H1 (cell line): ENCODE data around the gene OCRL. TPM values are rescaled to one million over a fixed set of nuclear protein-coding genes. Genes with fewer than 3 reads are reported as not detected.

ENCODE experiments used
- CTCF ChIA-PET: fragments of 300-600 bp; sonication (Branson Sonifier 250); formaldehyde crosslinking; loops from one replicate; lab custom pipeline; 2021; ENCODE audit not compliant: partially characterized antibody; lab: Charles Lee
- POLR2A ChIA-PET: fragments of 300-600 bp; sonication (Branson Sonifier 250); formaldehyde crosslinking; loops from one replicate; lab custom pipeline; 2021; ENCODE audit warnings: inconsistent platforms; ENCODE audit not compliant: partially characterized antibody; lab: Charles Lee
- DNase-seq, 2 experiments: peaks; one replicate each; pipeline versions ENCODE4 v3.0.0 to v3.0.0-alpha.2; 2010 to 2022; ENCODE audit warnings: low spot score in 2 of 2, low read depth in 1 of 2, mixed read lengths in 1 of 2
- FAIRE-seq: peaks from 2 replicates; lab custom pipeline; 2011; peaks lifted over from hg19 to GRCh38; lab: Jason Lieb, UNC
- H2AFZ ChIP-seq: 2 replicates; pipeline ENCODE4 v1.8.1; 2012; ENCODE audit warnings: low read length, inconsistent platforms
- H2AK5ac ChIP-seq: 2 replicates; pipeline ENCODE4 v1.6.1; 2013; ENCODE audit warnings: low read depth, low read length
- H2BK120ac ChIP-seq: replicated peaks from 2 replicates; pipeline ENCODE3; 2013; ENCODE audit warnings: low read depth, low read length, inconsistent platforms
- H2BK12ac ChIP-seq: 2 replicates; pipeline ENCODE4 v1.6.1; 2013; ENCODE audit warnings: low read depth, low read length
- H2BK15ac ChIP-seq: 2 replicates; pipeline ENCODE4 v1.6.1; 2013; ENCODE audit warnings: low read length
- H2BK20ac ChIP-seq: 2 replicates; pipeline ENCODE4 v1.6.1; 2013; ENCODE audit warnings: low read length
- H2BK5ac ChIP-seq: 2 replicates; pipeline ENCODE4 v1.6.1; 2013; ENCODE audit warnings: low read depth, low read length
- H3K14ac ChIP-seq: 2 replicates; pipeline ENCODE4 v1.6.1; 2013; ENCODE audit warnings: inconsistent platforms; ENCODE audit not compliant: insufficient read length
- H3K18ac ChIP-seq: 2 replicates; pipeline ENCODE4 v1.6.1; 2013; ENCODE audit warnings: low read length; ENCODE audit errors: extremely low read depth
- H3K23ac ChIP-seq: 2 replicates; pipeline ENCODE4 v1.6.1; 2013; ENCODE audit warnings: inconsistent platforms; ENCODE audit not compliant: insufficient read length
- H3K23me2 ChIP-seq: 2 replicates; pipeline ENCODE4 v1.6.1; 2013; ENCODE audit warnings: low read depth, low read length
- H3K27ac ChIP-seq: 2 replicates; pipeline ENCODE4 v1.6.1; 2011; ENCODE audit warnings: low read depth, low read length, inconsistent platforms
- H3K27me3 ChIP-seq, 4 experiments: replicated peaks in 1 of 4; 1 replicate in 1 of 4; 2 replicates in 3 of 4; pipeline versions ENCODE4 v1.6.1 to v1.8.1; 2011 to 2013; ENCODE audit warnings: low read length in 3 of 4, mild to moderate bottlenecking in 3 of 4, inconsistent platforms in 2 of 4, mixed read lengths in 2 of 4, moderate library complexity in 1 of 4; ENCODE audit not compliant: control insufficient read depth in 3 of 4, insufficient read depth in 3 of 4; ENCODE audit errors: extremely low read depth in 1 of 4
- H3K36me3 ChIP-seq, 4 experiments: 2 replicates each; pipeline versions ENCODE4 v1.6.1 to v1.8.1; 2011 to 2013; ENCODE audit warnings: mild to moderate bottlenecking in 4 of 4, low read length in 3 of 4, moderate library complexity in 2 of 4, control low read depth in 1 of 4, inconsistent platforms in 1 of 4; ENCODE audit not compliant: insufficient read depth in 4 of 4, control insufficient read depth in 2 of 4
- H3K4ac ChIP-seq: replicated peaks from 2 replicates; pipeline ENCODE3; 2013; ENCODE audit warnings: low read length, low read depth, mixed read lengths, inconsistent platforms; ENCODE audit not compliant: insufficient read length
- H3K4me1 ChIP-seq, 4 experiments: replicated peaks in 1 of 4; 1 replicate in 1 of 4; 2 replicates in 3 of 4; pipeline versions ENCODE4 v1.6.1 to v1.8.1; 2011 to 2013; ENCODE audit warnings: low read length in 3 of 4, inconsistent platforms in 2 of 4, mixed read lengths in 1 of 4; ENCODE audit not compliant: insufficient read depth in 4 of 4, control insufficient read depth in 3 of 4
- H3K4me2 ChIP-seq, 2 experiments: 2 replicates each; pipeline versions ENCODE4 v1.6.1 to v1.8.1; 2011 to 2013; ENCODE audit warnings: low read depth in 2 of 2, low read length in 2 of 2, control low read depth in 1 of 2, inconsistent platforms in 1 of 2, mild to moderate bottlenecking in 1 of 2; ENCODE audit not compliant: insufficient read depth in 1 of 2
- H3K4me3 ChIP-seq, 4 experiments: fragments of 200-600, 300-600 bp in 1 of 4; sonication (generic), shearing (Covaris generic), sonication (Bioruptor Twin) in 1 of 4; 2 replicates each; pipeline versions ENCODE4 v1.5.1 to v1.8.1; 2011 to 2016; ENCODE audit warnings: low read length in 4 of 4, low read depth in 3 of 4, control low read depth in 2 of 4, inconsistent platforms in 2 of 4, mild to moderate bottlenecking in 2 of 4, mixed read lengths in 1 of 4, moderate library complexity in 1 of 4; ENCODE audit not compliant: insufficient read depth in 2 of 4; ENCODE audit errors: extremely low read depth in 1 of 4
- H3K56ac ChIP-seq: replicated peaks from 2 replicates; pipeline ENCODE3; 2013; ENCODE audit warnings: low read depth, mild to moderate bottlenecking, mixed read lengths, low read length, inconsistent platforms; ENCODE audit not compliant: insufficient read length
- H3K79me1 ChIP-seq: 2 replicates; pipeline ENCODE4 v1.6.1; 2013; ENCODE audit warnings: low read depth, low read length, control low read depth
- H3K79me2 ChIP-seq, 2 experiments: 2 replicates each; pipeline versions ENCODE4 v1.6.1 to v1.8.1; 2012 to 2013; ENCODE audit warnings: low read length in 2 of 2, mild to moderate bottlenecking in 2 of 2, inconsistent platforms in 1 of 2; ENCODE audit not compliant: insufficient read depth in 2 of 2, control insufficient read depth in 1 of 2
- H3K9ac ChIP-seq, 4 experiments: replicated peaks in 1 of 4; 1 replicate in 1 of 4; 2 replicates in 3 of 4; pipeline versions ENCODE4 v1.6.1 to v1.8.1; 2011 to 2013; ENCODE audit warnings: low read depth in 3 of 4, low read length in 3 of 4, control low read depth in 2 of 4, mild to moderate bottlenecking in 2 of 4, moderate library complexity in 2 of 4, inconsistent platforms in 1 of 4; ENCODE audit errors: extremely low read depth in 1 of 4
- H3K9me3 ChIP-seq, 2 experiments: 2 replicates each; pipeline versions ENCODE4 v1.6.1 to v1.8.1; 2012 to 2013; ENCODE audit warnings: mild to moderate bottlenecking in 2 of 2, moderate library complexity in 2 of 2, control low read depth in 1 of 2, inconsistent platforms in 1 of 2, low read depth in 1 of 2, low read length in 1 of 2, mixed read lengths in 1 of 2; ENCODE audit not compliant: insufficient read depth in 2 of 2
- H4K20me1 ChIP-seq, 2 experiments: replicated peaks in 1 of 2; 2 replicates each; pipeline versions ENCODE3 to v1.8.1; 2011 to 2013; ENCODE audit warnings: inconsistent platforms in 2 of 2, low read length in 2 of 2, mild to moderate bottlenecking in 1 of 2; ENCODE audit not compliant: insufficient read depth in 2 of 2, control insufficient read depth in 1 of 2
- H4K5ac ChIP-seq: 2 replicates; pipeline ENCODE4 v1.6.1; 2013; ENCODE audit warnings: low read length, low read depth, mixed read lengths, inconsistent platforms; ENCODE audit not compliant: insufficient read length
- H4K8ac ChIP-seq: 2 replicates; pipeline ENCODE4 v1.8.0; 2013; ENCODE audit warnings: mild to moderate bottlenecking, moderate library complexity, low read length, inconsistent platforms; ENCODE audit not compliant: insufficient read depth; ENCODE audit errors: extremely low read depth
- H4K91ac ChIP-seq: replicated peaks from 2 replicates; pipeline ENCODE3; 2013; ENCODE audit warnings: low read length, mixed read lengths, inconsistent platforms; ENCODE audit not compliant: insufficient read length
- CBX5 ChIP-seq: fragments of 300-800, 300-1000 bp; sonication (generic); IDR thresholded peaks from 2 replicates; pipeline ENCODE4 v1.7.1; 2016; ENCODE audit warnings: antibody characterized with exemption, low read length, low read depth
- KDM1A ChIP-seq: fragments of 200-600, 300-600 bp; sonication (generic); IDR thresholded peaks from 2 replicates; pipeline ENCODE4 v1.7.1; 2016; ENCODE audit warnings: mild to moderate bottlenecking, low read length, borderline replicate concordance
- KDM5A ChIP-seq: fragments of 200-600 bp; IDR thresholded peaks from 2 replicates; pipeline ENCODE4 v1.7.1; 2012; ENCODE audit warnings: mild to moderate bottlenecking, low read length, inconsistent platforms, mixed read lengths
- PHF8 ChIP-seq: fragments of 200-600 bp; sonication (generic); conservative IDR thresholded peaks from 2 replicates; pipeline ENCODE4 v1.7.1; 2012; ENCODE audit warnings: low read depth, mild to moderate bottlenecking, inconsistent platforms, low read length, moderate library complexity
- SIRT6 ChIP-seq: IDR thresholded peaks from one replicate; pipeline ENCODE4 v1.7.1; 2012; ENCODE audit warnings: low read length, inconsistent platforms
- SP4 ChIP-seq: IDR thresholded peaks from 2 replicates; pipeline ENCODE4 v1.6.1; 2012; ENCODE audit warnings: low read length, inconsistent platforms
- SRF ChIP-seq: IDR thresholded peaks from 2 replicates; pipeline ENCODE4 v1.6.1; 2011; ENCODE audit warnings: mild to moderate bottlenecking, low read depth, low read length, moderate library complexity
- TCF12 ChIP-seq: IDR thresholded peaks from 2 replicates; pipeline ENCODE4 v1.6.1; 2011; ENCODE audit warnings: low read depth, mild to moderate bottlenecking, low read length
- ZNF274 ChIP-seq: IDR thresholded peaks from 2 replicates; pipeline ENCODE4 v1.7.0; 2012; ENCODE audit warnings: low read length, borderline replicate concordance; ENCODE audit errors: extremely low read depth
- WGBS, 2 experiments: shearing (Covaris generic) in 1 of 2; methylation state at CpG; one replicate each; pipeline versions ENCODE4 v1.1.6 to v1.1.7; 2013 to 2015; ENCODE audit warnings: low lambda C conversion rate in 2 of 2, mixed read lengths in 2 of 2, inconsistent platforms in 1 of 2, low coverage in 1 of 2, missing lambda C conversion rate in 1 of 2; ENCODE audit not compliant: insufficient replicate concordance in 2 of 2, insufficient coverage in 1 of 2, insufficient read length in 1 of 2; ENCODE audit errors: extremely low coverage in 1 of 2, missing lambda C conversion rate in 1 of 2; 5-methylcytosine and 5-hydroxymethylcytosine counted together
- polyA plus RNA-seq, 7 experiments: library from polyadenylated mRNA; depleted of rRNA in 3 of 7; stranded (reverse) in 5 of 7; unstranded in 2 of 7; fragments of >200 nt in 5 of 7; fragments of 200-250 nt in 2 of 7; gene quantifications; 1 replicate in 5 of 7; 2 replicates in 1 of 7; 4 replicates in 1 of 7; pipeline versions ENCODE4 v1.2.1 to v1.2.3, GENCODE V29; 2011 to 2013; ENCODE audit warnings: missing spikeins in 2 of 7, mixed read lengths in 2 of 7
- total RNA-seq: library from RNA; stranded (reverse); fragmentation: NEBNext Ultra II Directional; extraction: Animal tissue kit (Norgen Biotek cat#: 25700); gene quantifications from 2 replicates; pipeline ENCODE4 v1.2.1, GENCODE V29; 2021
- TF ChIP-seq, protein P1 (sequence below): IDR thresholded peaks from 2 replicates; pipeline ENCODE4 v1.6.1; 2012; ENCODE audit warnings: inconsistent platforms
- TF ChIP-seq, protein P2 (sequence below): IDR thresholded peaks from 2 replicates; pipeline ENCODE4 v1.6.1; 2012; ENCODE audit warnings: inconsistent platforms

The OCRL gene
- total and polyA plus RNA-seq, 2 of the 8 experiments (the other 6 are each of a cell fraction or from before 2014, with no cell fraction given) = 12.7 to 15.1 TPM

GRCh38 chrX:129599499-129599898 lies 59.4 kb downstream of the OCRL start:
- Histone ChIP-seq H3K56ac (no peak overlapping the region), H2BK15ac (no peak overlapping the region), H2BK12ac (no peak overlapping the region), H3K18ac (no peak overlapping the region), H3K4ac (no peak overlapping the region), H3K27ac (no peak overlapping the region), H4K8ac (no peak overlapping the region), H3K9ac (no peak overlapping the region), H3K79me1 (no peaks in the 10 kb centered on the region), H3K9me3 (no peaks in the 10 kb centered on the region), H4K20me1 (no peaks in the 10 kb centered on the region), H3K4me3 (no peak overlapping the region), H3K4me2 (no peak overlapping the region), H2BK20ac (no peak overlapping the region), H2AFZ (no peak overlapping the region), H4K5ac (no peak overlapping the region), H3K4me1 (no peaks in the 10 kb centered on the region; a peak in 3 of 7 replicates), H3K23me2 (no peaks in the 10 kb centered on the region), H3K79me2 (no peaks in the 10 kb centered on the region), H3K14ac (no peak overlapping the region), H3K27me3 (no peaks in the 10 kb centered on the region), H2BK5ac (no peak overlapping the region), H2BK120ac (no peak overlapping the region)
- WGBS, 2 experiments = 97% methylated on average over 3 of the region's 5 CpGs; no CpG with 5 or more reads in 1 of the 2 experiments
- DNase-seq = no peak
- POLR2A ChIA-PET = no interaction called here
- TF ChIP-seq TCF12 (no peak), PHF8 (no peak), ZNF274 (no peak), KDM5A (no peak), CBX5 (no peak), KDM1A (no peak), SRF (no peak), SIRT6 (no peak), SP4 (no peak)
- TF ChIP-seq, protein P1, sequence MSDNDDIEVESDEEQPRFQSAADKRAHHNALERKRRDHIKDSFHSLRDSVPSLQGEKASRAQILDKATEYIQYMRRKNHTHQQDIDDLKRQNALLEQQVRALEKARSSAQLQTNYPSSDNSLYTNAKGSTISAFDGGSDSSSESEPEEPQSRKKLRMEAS = no peak
- TF ChIP-seq, protein P2, sequence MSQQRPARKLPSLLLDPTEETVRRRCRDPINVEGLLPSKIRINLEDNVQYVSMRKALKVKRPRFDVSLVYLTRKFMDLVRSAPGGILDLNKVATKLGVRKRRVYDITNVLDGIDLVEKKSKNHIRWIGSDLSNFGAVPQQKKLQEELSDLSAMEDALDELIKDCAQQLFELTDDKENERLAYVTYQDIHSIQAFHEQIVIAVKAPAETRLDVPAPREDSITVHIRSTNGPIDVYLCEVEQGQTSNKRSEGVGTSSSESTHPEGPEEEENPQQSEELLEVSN = no peak
- TF ChIP-seq, all 59 proteins: peak for 0
- Histone ChIP-seq H3K36me3 (peaks cover 0 to 2% (median 0%) of the 10 kb centered on the region in 4 experiments; a peak in 1 of 8 replicates), H3K23ac (no peak overlapping the region), H2AK5ac (no peak overlapping the region), H4K91ac (no peak overlapping the region)
- FAIRE-seq = no peak
- CTCF ChIA-PET = interaction anchor here (0.7 to 1.0 kb wide), 2 partner anchors 37 to 125 kb away, joined by 3 to 4 read pairs; no protein-coding TSS in a partner anchor
